ENCODE results near the gene C1orf210. TPM values are rescaled to one million over a fixed set of nuclear protein-coding genes. Genes with fewer than 3 reads are reported as not detected.

C1orf210 gene
- total and polyA plus RNA-seq, 2 of the 4 experiments (the other 2 are of a cell fraction): not detected

GRCh38 chr1:43235040-43235439 lies 50.3 kb downstream of the C1orf210 start:
- H2AK9ac ChIP-seq (replicated peaks; ENCODE audit: low read depth, low read length, poor library complexity): no peak overlapping the region
- no peaks in the 10 kb centered on the region for H3K27me3 ChIP-seq (ENCODE audit: control insufficient read depth, insufficient read depth, low read length)
- peaks cover 21% of the 10 kb centered on the region for H3K4me1 ChIP-seq (ENCODE audit: control insufficient read depth, insufficient read depth, low read length)
- H4K8ac ChIP-seq (ENCODE audit: low read depth in 2 of 2, low read length in 2 of 2): no peak overlapping the region
- no peak overlapping the region for H3K4me3 ChIP-seq (ENCODE audit: insufficient read depth, low read depth, low read length)
- no peak overlapping the region for H2BK120ac ChIP-seq (ENCODE audit: low read depth, low read length)
- H4K20me1 ChIP-seq (ENCODE audit: insufficient read depth, low read length): no peaks in the 10 kb centered on the region
- peaks cover 7% of the 10 kb centered on the region for H3K9me1 ChIP-seq (ENCODE audit: insufficient read depth, low read length)
- TF ChIP-seq MXI1 (IDR thresholded peaks at IDR 0.05; ENCODE audit: borderline replicate concordance, low read depth, low read length): no peak
- TF ChIP-seq, protein P1, sequence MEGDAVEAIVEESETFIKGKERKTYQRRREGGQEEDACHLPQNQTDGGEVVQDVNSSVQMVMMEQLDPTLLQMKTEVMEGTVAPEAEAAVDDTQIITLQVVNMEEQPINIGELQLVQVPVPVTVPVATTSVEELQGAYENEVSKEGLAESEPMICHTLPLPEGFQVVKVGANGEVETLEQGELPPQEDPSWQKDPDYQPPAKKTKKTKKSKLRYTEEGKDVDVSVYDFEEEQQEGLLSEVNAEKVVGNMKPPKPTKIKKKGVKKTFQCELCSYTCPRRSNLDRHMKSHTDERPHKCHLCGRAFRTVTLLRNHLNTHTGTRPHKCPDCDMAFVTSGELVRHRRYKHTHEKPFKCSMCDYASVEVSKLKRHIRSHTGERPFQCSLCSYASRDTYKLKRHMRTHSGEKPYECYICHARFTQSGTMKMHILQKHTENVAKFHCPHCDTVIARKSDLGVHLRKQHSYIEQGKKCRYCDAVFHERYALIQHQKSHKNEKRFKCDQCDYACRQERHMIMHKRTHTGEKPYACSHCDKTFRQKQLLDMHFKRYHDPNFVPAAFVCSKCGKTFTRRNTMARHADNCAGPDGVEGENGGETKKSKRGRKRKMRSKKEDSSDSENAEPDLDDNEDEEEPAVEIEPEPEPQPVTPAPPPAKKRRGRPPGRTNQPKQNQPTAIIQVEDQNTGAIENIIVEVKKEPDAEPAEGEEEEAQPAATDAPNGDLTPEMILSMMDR (conservative IDR thresholded peaks at IDR 0.05; ENCODE audit: low read depth, low read length): no peak
- no peak for TF ChIP-seq POLR2A (IDR thresholded peaks at IDR 0.05; ENCODE audit: low read depth, low read length)
- TF ChIP-seq, protein P2, sequence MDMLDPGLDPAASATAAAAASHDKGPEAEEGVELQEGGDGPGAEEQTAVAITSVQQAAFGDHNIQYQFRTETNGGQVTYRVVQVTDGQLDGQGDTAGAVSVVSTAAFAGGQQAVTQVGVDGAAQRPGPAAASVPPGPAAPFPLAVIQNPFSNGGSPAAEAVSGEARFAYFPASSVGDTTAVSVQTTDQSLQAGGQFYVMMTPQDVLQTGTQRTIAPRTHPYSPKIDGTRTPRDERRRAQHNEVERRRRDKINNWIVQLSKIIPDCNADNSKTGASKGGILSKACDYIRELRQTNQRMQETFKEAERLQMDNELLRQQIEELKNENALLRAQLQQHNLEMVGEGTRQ (IDR thresholded peaks at IDR 0.05; ENCODE audit: low read depth, low read length): no peak
- TF ChIP-seq NFE2L2 (IDR thresholded peaks at IDR 0.05; ENCODE audit: low read depth, low read length): no peak
- no peak for TF ChIP-seq MAZ (IDR thresholded peaks at IDR 0.05; ENCODE audit: borderline replicate concordance, low read depth, low read length)
- no peak for TF ChIP-seq BHLHE40 (IDR thresholded peaks at IDR 0.05; ENCODE audit: low read depth, low read length)
- TF ChIP-seq ELK1 (IDR thresholded peaks at IDR 0.05; ENCODE audit: borderline replicate concordance, low read depth, low read length): no peak
- TF ChIP-seq RCOR1 (IDR thresholded peaks at IDR 0.05; ENCODE audit: insufficient replicate concordance, low read length): no peak
- TF ChIP-seq MAFK (IDR thresholded peaks at IDR 0.05; ENCODE audit: low read depth, low read length): no peak
- TF ChIP-seq RFX5 (IDR thresholded peaks at IDR 0.05; ENCODE audit: low read depth, low read length): no peak
- no peak for TF ChIP-seq CHD1 (IDR thresholded peaks at IDR 0.05; ENCODE audit: low read depth, low read length)
- TF ChIP-seq FOS (IDR thresholded peaks at IDR 0.05; ENCODE audit: low read depth, low read length): no peak
- dilution Hi-C loops (cut with HindIII; ENCODE audit: low sequenced_read_pairs, unreplicated experiment) (no loop called here), intact Hi-C loops (cut with micrococcal nuclease) (no loop called here), in situ Hi-C loops (cut with MboI; ENCODE audit: low sequenced_read_pairs) (loop anchor here (10.0 kb wide), 1 partner anchor 120 kb away; the partner anchor contains the start of gene CDC20)
- H4K5ac ChIP-seq (ENCODE audit: low read depth, low read length): no peak overlapping the region
- no peaks in the 10 kb centered on the region for H3K36me3 ChIP-seq (ENCODE audit: control insufficient read depth, insufficient read depth, low read length)
- no peak overlapping the region for H3K18ac ChIP-seq (ENCODE audit: low read depth, low read length)
- no peak overlapping the region for H2BK20ac ChIP-seq (ENCODE audit: low read depth, low read length)
- H4K91ac ChIP-seq (ENCODE audit: insufficient read depth, low read depth, low read length): no peak overlapping the region
- H3K27ac ChIP-seq (ENCODE audit: insufficient read depth, low read length): no peak overlapping the region
- ATAC-seq (ENCODE audit: low read depth) (no peak), DNase-seq (no peak)
- H2AK5ac ChIP-seq (ENCODE audit: low read depth, low read length): no peak overlapping the region
- no peak overlapping the region for H3K56ac ChIP-seq (ENCODE audit: extremely low read depth, insufficient read depth, low read length)
- no peak overlapping the region for H3K4ac ChIP-seq (ENCODE audit: low read depth, low read length)
- H3K14ac ChIP-seq (replicated peaks; ENCODE audit: low read depth, low read length): no peak overlapping the region
- 64% methylated on average over 3 of the region's 8 CpGs; no CpG with 5 or more reads in 1 of the 2 experiments for WGBS, 2 experiments (ENCODE audit: extremely low coverage in 2 of 2, insufficient read length in 1 of 2)
- no peak overlapping the region for H2BK5ac ChIP-seq (ENCODE audit: low read depth, low read length, poor library complexity, severe bottlenecking)
- CTCF ChIA-PET: no interaction called here
- H2AFZ ChIP-seq (replicated peaks; ENCODE audit: low read length, poor library complexity): no peak overlapping the region
- no peak overlapping the region for H3K23ac ChIP-seq (ENCODE audit: low read depth, low read length)
- POLR2A ChIA-PET (ENCODE audit: unreplicated experiment): no interaction called here
- BruUV-seq (replicated peaks): no TSS peak
- 0 out of 4 replicates have a peak, but pooled peaks cover 0 to 5% of the 10 kb centered on the region in 2 experiments for H3K79me1 ChIP-seq (ENCODE audit: low read depth in 1 of 2, low read length in 2 of 2)
- H3K9ac ChIP-seq (ENCODE audit: low read depth, low read length): no peak overlapping the region
- H3K9me3 ChIP-seq (ENCODE audit: control insufficient read depth, insufficient read depth, low read length): no peaks in the 10 kb centered on the region
- no peak overlapping the region for H3K4me2 ChIP-seq (ENCODE audit: low read depth, low read length)
- no peak overlapping the region for H2BK15ac ChIP-seq (ENCODE audit: low read depth, low read length)
